Measurements from ENCODE around the gene PKN1. TPM values are rescaled to one million over a fixed set of nuclear protein-coding genes. Genes with fewer than 3 reads are reported as not detected.

PKN1 gene
- total and polyA plus RNA-seq, 2 of the 13 experiments (the other 11 are each of a cell fraction or from before 2014, with no cell fraction given), result 45.7 to 54.5 TPM

GRCh38 chr19:14434543-14435319 lies 1.6 kb downstream of the PKN1 start (continued):
- TF ChIP-seq ZNF629 (CRISPR knock-in tag; conservative IDR thresholded peaks at IDR 0.05), result no peak
- TF ChIP-seq HOXA5 (CRISPR knock-in tag; IDR thresholded peaks at IDR 0.05), result no peak
- 0 out of 2 replicates have a peak, but pooled peaks have one; percentile 33 for TF ChIP-seq PAX8 (CRISPR knock-in tag; IDR thresholded peaks at IDR 0.05; ENCODE audit: borderline replicate concordance)
- TF ChIP-seq AKNA (CRISPR knock-in tag; IDR thresholded peaks at IDR 0.05; ENCODE audit: borderline replicate concordance), result no peak
- 0 out of 2 replicates have a peak, but pooled peaks have one; percentile 29 for TF ChIP-seq ARNT2 (CRISPR knock-in tag; IDR thresholded peaks at IDR 0.05; ENCODE audit: low read depth)
- TF ChIP-seq AFF4 (CRISPR knock-in tag; IDR thresholded peaks at IDR 0.05), result no peak
- TF ChIP-seq ARID5B (CRISPR knock-in tag; IDR thresholded peaks at IDR 0.05), result no peak
- peak; percentile 72; the same call in 1 of the 2 replicates for TF ChIP-seq GTF3A (CRISPR knock-in tag; conservative IDR thresholded peaks at IDR 0.05)
- no peak for TF ChIP-seq NCOA1 (CRISPR knock-in tag; IDR thresholded peaks at IDR 0.05)
- no peak for TF ChIP-seq ATF5 (CRISPR knock-in tag; IDR thresholded peaks at IDR 0.05; ENCODE audit: low read depth)
- no peak for TF ChIP-seq ZNF251 (CRISPR knock-in tag; IDR thresholded peaks at IDR 0.05)
- no peak for TF ChIP-seq ZNF512 (CRISPR knock-in tag; IDR thresholded peaks at IDR 0.05)
- TF ChIP-seq FOSL2 (CRISPR knock-in tag; IDR thresholded peaks at IDR 0.05), result peak; percentile 89

Measured in HepG2 (cell line).